NCI-H510A (cell line): Measurements from ENCODE around the gene LRBA.

Source experiments
- DNase-seq: peaks from one replicate; lab custom pipeline; 2025; lab: John Stamatoyannopoulos, UW

The LRBA gene

DNA sequence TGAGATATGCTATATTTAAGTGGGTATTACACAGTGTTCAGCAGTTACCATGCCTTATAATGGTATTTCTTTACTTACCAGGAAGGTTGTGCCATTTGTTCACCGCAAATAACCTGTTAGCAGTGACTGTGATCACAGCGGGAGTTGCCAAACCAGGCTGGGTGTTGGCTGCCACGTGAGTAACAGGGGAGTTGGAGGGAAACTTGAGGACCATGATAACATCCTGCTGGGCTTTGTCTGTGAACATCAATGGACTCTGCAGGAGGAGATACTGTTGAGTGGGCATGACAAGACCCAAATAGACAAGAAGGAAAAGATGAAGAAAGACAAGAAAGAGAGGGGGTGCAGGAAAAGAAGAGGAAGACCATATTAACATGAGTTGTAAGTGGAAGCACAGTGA, 694.0 kb downstream of the LRBA start:
- DNase-seq = no peak

DNA sequence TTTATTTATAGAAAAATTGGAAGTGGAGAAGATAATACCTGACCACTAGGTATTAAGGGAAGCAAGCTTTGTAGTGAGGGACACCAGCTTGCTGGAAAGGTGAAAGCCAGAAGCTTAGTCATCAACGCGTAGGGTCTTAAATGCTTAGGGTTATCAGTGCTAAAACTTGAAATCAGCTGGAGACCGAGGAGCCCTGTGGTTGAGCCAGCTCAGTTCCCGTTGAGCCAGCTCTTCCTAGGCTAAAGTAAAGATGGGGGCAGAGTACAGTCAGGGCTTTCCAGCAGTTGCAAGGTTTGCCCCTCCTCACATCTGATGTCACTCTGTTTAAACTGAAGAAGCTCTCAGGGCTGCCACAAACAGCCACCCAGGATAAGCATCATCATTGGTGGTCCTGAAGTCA, 696.1 kb downstream of the LRBA start:
- DNase-seq = no peak

DNA sequence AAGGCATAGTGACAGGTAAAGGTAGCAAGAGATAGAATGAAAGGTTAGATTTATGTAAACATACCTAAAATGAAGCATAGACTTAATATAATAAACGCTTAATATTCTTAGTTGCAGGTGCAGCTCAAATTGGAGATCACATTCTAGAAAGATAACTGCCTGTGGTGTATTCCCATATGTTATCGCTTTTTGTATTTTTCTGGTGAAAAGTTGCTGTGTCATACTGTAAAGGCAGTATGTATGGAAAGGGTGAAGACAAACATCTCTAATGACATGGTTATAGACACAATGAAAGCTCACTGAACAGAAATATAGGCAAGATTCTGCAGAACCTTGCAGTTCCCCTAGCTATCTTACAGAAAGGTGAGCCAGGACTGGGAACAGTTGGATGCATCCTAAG, 696.6 kb downstream of the LRBA start:
- DNase-seq = no peak

DNA sequence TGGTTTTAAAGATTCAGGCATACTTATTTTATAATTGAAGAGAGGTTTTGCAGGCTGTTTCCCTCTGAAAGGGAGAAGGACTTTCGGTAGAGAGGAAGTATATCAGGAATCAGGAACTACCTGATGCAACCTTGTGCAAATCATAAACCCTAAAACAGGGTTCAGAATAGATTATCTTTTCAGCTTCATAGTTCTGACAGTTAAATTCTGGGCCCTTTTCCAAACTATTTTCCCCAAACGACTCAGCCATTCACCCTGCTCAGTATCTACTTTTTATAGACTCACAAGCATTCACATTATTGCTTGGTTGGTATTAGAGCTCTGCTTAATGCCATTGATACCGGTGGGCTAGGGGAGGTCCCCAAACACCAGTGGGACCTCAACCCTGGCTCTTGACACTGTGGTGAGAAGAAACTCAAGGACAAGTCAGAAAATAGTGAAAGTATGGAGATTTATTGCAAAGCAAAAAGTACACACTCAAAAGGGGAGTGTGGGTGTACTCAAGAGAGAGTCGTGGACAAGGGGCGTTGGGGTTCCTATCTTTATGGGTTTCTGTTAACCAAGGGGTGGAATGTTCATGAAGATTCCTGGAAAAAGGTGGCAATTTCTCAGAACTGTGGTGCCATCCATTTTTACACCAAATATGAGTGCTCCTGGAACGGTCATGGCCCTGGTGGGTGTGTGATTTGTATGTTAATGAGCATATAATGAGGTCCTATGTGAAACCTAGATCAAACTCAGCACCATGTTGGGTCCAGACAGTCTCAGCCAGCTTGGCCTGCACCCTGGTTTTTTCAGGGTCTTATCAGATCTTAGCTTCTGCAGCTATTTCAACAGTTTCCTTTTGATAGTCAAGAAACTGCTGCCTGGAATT, 698.5 kb downstream of the LRBA start:
- no peak for DNase-seq

DNA sequence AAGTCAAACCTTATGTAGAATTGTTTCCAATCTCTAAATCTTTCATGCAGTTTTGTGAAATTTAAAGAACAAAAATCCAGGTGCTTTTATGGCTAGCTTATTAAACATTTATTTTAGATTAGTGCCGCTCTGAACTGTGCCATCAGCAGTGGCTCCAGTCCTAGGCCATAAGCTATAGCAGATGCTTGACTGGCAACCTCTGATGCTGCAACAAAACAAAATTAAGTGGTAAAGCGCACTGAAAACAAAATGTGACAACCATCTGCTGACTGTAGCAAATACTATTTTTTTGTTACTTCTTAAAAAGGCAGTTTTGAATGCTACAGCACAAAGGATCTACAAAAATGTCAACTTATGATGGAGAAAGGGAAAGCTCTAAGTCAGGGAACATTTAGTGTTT, 699.4 kb downstream of the LRBA start:
- no peak for DNase-seq

DNA sequence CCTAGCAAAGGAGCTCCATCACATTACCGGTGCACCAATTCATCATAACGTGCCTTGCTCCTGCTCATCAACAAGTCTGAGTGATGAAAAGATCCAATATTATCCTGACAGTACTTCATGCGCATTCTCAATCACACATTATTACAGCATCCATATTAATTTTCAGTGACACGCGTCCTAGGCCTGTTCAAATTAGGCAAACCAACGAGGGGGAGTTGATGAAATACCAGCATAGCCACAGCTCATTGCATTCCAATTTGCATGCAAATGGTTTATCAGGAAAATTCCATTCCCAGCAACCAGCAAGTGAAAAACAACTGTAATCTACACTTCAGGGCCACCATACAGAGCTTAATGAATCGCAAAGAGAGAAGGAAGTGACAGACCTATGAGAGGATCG, 699.9 kb downstream of the LRBA start:
- no peak for DNase-seq

DNA sequence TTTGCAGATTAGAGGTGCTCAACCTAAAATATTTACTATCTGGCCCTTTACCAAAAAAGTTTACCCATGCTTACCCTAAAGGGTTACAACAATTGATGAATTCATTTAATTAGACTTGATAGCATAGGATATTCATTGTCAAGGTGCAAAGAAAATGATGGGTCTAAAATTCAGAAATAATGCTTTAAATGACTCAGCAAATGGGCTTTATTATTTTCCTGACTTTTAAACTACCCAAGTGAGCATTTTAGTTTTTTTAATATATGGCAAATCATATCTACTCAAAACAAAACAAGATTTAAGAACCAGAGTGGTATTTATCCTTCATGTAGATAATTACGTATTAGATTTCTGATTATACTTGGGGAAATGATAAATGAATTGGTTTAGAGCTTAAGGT, 701.1 kb downstream of the LRBA start:
- DNase-seq = no peak

DNA sequence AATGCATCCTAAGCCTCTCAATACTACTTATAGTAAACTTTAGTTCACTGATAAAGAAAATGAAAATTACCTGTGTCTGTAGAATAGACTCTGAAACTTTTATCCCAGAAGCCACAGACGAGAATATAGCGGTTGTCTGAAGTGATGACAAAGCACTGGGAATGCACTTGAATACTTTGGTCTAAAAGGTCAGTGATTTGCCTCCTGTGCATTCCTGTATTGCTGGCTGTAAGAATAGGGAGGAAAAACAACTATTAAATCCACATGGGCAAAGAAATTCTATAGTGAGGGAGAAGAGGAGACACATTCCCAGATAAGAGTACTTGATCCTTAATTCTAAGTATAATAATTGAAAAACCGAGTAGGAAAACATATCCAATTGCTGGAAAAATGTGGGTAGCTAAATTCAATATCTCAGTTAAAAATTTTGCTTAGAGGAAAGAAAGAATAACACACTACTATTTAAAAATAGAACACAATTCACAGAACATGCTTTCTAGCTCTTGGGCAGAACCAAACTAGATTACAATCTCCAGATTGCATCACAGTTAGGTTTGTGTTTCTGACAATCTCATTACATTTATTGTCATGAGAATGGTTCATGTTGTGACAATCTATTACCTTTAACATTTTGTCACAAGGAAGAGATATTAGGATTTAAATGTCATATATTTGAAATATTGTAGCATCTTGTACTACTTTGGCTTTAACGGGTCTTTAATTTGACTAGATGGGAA, 704.8 kb downstream of the LRBA start:
- no peak for DNase-seq

DNA sequence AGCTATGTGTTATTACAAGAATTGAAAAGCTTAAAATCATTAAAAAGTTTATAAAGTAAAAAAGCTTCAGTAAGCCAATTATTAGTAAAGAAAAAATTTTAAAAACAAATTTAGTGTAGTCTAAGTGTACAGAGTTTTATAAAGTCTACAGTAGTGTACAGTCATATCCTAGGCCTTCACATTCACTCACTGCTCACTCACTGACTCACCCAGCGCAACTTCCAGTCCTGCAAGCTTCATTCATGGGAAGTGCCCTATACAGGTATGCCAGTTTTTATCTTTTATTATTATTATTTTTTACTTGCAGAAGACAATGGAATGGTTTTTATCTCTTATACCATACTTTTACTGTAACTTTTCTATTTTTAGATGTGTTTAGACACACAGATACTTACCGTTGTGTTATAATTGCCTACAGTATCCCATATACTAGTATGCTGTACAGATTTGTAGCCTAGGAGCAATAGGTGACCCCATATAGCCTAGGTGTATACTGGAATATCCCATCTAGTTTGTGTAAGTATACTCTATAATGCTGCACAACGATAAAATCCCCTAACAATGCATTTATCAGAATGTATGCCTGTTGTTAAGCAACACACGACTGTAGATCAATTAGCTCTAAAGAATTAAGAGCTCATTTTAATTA, 706.1 kb downstream of the LRBA start:
- DNase-seq = no peak

DNA sequence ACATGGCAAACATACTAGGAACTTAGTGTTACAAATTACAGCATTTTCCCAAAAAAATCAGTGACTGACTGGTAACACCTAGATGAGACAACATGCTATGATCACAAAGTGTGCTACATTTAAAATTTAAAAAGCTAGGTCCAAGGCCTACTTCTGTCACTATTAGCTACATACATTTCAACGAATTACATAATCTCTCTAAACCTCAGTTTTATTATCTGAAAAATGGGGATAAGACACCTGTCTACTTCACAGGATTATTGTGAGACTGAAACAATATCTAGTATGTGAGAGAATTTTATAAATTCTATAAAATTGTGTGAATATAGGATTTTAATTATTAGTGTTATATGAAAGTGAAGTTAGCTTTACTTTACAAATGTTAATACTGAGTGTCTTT, 708.4 kb downstream of the LRBA start:
- DNase-seq = no peak

DNA sequence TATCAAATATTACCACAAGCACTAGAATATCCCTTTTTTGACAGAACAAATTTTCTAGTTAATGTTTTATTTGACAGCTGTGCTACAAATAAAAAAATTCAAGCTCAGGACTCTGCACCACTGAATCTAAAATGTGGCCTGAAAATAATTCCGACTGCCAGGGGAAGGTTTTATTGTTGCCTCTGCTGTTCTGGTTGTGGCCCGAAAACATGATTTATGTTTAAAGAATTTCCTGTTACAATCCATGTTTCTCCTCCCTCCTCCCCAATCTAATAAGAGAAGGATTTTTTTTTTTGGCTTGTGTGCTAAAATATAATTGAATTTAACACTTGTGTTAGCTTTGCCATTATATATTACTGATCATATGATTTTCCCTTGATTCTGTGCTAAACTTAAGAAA, 709.1 kb downstream of the LRBA start:
- DNase-seq = no peak

DNA sequence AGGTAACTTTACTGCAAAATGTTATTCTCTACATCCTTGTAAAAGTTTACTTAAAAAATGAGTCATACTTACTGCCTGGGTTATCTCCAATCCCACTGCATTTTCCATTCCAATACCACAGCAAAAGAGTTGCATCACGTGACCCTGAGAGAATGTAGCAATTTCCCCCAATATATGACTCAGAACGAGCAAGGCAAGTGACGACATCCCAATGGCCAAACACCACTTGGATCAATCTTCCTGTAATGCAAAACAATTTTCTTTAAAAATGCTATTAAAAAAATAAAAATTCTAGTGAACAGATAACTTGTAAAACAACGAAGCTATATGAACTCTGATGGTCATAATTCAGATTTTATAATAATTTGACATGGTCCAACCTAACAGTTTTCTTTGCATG, 712.5 kb downstream of the LRBA start:
- no peak for DNase-seq

DNA sequence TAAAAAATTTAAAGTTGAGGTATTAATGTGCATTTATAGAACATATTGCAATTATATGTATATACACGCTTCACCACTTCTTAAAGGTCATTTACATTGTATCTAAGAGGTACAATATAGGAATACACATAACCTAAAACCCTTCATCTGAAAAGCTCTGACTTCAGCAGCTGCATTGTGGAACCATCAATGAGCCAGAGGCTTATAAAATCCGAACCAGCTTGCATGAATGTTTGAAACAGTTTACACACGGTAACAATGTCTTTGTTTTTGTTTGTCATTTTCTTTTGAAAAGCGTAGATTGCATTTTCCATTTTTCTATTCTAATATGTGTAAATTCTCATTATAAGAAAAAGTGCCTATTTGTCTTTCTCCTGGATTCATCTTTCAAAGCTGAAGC, 715.3 kb downstream of the LRBA start:
- DNase-seq = no peak

DNA sequence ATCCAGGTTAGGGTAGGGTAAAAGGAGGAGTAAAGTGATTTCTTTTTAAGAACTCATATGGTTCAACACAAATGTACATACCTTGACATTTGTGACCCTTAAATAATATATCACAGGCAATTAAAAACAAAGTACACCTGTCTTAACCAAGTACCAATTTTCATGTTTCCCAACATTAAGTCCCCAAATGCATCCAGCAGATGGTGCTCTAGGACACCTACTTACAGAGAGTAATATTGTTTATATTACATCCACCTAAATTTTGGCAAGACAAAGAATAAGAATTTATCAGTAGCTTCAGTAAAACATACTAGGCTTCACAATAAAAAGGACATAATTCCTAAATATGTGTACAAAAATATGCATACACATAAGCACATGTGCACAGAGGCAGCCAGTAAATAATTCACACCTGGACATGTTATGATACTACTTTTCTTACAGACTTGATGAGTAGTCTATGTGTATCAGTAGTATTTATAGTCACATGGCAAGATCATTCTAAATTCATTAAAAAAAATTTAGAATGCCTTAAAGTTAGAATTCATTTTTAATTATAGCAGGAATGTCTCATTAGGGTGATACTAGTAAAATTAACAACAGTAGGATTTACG, 717.1 kb downstream of the LRBA start:
- peak; percentile 2 for DNase-seq

DNA sequence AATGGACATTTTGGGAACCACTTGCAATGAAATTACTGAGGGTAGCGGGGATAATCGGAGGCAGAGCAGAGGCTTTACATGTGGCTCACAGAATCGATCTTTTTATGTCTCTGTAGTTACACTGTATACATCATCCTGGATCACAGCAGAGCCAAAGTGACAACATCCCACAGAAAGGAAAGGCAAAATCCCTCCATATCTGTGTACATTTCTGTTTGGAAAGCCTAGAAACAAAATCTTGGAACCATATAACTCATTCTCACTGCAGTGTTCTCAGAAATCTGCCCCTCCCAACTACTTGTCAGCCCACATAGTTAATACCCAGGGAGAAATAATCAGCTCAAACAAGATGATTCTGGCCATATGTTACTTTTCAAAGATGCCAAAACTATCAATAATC, 725.2 kb downstream of the LRBA start:
- DNase-seq = no peak

DNA sequence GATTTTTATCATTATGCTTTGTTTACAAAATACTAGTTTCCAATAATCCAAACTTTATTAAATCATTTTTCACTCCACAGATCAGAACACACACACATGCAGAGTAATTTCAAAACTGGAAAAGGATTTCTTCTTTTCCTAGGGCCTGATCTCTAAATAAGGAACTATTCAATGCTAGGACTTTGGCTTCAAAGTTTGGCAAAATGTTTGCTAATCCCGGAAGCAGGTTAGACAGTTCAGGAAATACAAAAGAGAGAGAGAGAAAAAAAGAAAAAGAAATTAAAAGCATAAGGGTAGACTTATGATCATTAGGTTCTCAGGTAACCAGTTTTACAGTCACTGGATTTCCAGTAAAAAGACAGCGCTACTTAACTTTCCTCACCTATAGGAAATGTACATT, 725.9 kb downstream of the LRBA start:
- DNase-seq = no peak

DNA sequence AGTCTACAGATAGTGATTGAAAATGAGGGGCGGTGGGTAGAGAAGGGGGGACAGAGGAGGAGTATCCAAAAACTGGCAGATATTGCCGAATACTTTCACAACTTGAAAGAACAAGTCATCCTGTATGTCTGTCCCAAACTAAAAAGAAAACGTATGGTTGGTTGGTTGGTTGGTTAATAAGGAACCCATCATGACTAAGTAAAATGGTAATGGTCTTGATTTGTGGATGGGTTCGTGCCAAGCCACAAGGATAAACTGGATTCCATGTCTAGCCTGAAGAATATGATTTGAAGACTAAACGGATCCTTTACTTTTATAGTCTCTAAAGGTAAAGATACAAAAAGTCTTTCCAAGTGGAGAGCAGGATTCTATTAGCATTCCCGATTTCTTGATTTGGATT, 728.4 kb downstream of the LRBA start:
- no peak for DNase-seq

DNA sequence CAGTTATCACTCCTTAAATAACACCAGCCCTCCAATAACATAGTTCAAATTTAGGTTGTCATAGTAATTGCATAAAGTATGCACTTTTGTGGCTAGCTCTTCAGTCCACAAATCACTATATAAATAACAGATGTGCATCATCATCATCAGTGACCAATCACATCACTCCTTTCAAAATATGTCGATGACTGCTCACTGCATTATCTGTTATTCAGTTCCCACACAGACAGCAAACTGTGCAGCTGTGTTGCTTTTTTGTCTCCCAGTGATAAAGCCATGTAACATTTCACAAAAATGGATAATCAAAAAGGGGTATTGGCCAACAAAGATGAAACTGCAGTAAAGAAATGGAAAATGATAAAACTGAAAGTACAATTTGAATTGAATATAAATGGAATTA, 731.4 kb downstream of the LRBA start:
- DNase-seq = no peak

DNA sequence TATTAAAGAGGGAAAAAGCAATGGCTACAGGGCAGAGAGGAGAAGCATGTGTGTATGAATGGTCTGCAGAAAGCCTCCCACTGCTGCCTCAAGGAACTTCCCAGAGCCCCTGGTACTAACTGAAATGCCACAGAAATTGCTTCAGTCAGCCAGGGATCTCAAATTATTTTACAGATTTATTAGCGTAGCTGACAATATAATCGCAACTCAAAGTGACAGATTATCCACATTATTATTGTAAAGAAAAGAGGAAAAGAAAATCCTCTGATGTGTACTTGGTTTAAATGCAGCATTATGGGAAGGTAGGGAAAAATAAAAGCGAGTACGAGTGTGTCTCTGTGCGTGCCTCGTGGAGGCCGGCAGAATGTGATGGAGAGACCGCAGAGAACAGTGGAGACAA, 734.1 kb downstream of the LRBA start:
- DNase-seq = no peak

DNA sequence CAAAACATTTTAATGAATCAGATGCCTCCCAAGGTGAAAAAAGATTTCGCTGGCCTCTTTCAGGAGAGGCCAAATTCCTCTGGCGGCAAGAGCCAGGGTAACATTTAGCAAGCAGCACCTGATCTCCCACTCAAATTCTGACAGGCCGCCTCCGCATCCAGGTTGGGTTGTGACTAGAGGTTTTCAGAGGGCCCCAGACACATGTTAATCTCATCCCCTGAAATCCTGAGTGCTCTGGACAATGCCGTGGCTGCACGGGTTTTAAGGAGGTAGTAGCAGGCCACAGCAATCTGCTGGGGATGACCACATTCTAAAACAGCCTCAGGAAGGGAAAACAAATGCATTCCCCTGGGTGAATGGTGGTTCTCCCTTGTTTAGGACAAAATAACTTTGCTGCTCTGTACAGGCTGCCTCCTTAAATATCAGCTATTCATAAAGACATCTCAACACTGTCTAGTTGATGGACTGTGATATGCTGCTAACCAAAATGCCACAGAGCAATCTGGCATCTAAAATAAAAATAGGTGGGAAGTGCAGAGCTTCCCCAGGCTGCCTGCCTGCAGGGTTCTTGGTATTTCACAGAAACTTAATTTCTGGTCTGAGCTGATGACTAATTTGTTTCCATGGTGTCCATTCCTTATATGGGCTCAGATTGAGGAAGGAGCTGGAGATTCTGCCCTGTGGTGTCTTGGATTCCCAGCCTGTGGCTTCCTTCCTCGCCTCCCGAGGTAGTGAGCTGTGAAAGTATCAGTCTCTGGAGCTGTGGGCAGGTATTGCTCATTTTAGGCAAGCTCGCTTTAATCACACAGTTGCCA, 734.8 kb downstream of the LRBA start:
- no peak for DNase-seq

DNA sequence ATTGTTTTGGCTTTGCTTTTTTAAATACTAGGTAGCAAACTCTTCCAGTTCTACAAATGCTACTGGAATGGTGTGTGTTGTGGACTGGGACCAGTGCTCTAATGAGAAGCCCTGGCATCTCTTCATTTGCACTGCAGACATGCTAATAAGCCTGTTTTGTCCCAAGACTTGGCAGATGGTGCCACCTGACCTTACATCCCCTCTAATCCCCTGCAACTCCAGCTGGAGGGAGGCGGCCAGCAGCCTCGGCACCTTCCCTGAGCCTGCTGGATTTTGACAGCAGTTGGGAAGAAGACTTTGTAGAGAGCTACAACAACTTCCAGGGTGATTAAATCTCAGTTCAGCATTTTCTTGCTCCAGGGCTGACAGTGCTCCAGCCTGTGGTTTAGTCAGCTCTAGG, 736.9 kb downstream of the LRBA start:
- no peak for DNase-seq

DNA sequence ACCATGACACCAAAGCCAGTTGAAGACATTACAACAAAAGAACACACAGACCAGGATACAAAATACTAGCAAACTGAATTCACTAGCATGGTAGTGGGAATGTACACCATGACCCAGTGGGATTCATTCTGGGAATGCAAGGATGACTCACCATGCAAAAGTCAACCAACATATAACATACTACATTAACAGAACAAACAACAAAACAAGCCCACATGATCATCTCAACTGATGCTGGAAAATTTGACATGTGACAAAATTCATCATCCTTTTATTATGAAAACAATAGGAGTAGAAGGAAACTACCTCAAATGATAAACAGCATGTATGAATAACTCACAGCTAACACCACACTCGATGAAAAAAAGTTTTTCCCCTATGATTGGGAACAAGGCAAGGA, 746.6 kb downstream of the LRBA start:
- no peak for DNase-seq
